CD4-positive, alpha-beta T cell treated with Interleukin-1 beta for 1 hour (primary cell): ENCODE data around the gene MEI1.
"Not testable (repeated sequence)": the region's sequence is repeated elsewhere in the genome, so short reads cannot be mapped to it uniquely, and the experiment has no call there.

ENCODE experiments used
- DNase-seq, 2 donors: peaks; one replicate each; pipeline ENCODE4 v3.0.0-alpha.2; 2020 to 2022

Gene MEI1

DNA sequence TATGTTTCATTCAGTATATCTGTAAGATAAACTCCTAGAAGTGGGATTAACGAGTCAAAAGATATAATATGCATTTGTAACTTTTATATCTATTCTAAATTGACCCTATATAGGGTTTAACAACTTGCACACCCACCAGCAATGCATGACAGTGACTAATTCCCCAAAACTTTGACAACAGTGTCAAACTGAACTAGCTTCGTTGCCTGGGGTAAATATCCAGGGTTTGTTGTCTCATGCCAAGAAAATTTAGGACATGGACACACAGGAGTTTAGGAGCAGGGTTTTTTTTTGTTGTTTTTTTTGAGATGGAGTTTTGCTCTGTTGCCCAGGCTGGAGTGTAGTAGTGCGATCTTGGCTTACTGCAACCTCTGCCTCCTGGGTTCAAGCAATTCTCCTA is 15.7 kb upstream of the MEI1 start:
- DNase-seq: no peak

- DNase-seq: no peak
Measured at GRCh38 chr22:41684194-41684593, 15.1 kb upstream of the MEI1 start.

- not testable (repeated sequence) for DNase-seq
Measured at GRCh38 chr22:41686890-41687289, 12.4 kb upstream of the MEI1 start.

- DNase-seq: peak; percentile 4 to 17
Measured at GRCh38 chr22:41687901-41688364, 11.4 kb upstream of the MEI1 start.

DNA sequence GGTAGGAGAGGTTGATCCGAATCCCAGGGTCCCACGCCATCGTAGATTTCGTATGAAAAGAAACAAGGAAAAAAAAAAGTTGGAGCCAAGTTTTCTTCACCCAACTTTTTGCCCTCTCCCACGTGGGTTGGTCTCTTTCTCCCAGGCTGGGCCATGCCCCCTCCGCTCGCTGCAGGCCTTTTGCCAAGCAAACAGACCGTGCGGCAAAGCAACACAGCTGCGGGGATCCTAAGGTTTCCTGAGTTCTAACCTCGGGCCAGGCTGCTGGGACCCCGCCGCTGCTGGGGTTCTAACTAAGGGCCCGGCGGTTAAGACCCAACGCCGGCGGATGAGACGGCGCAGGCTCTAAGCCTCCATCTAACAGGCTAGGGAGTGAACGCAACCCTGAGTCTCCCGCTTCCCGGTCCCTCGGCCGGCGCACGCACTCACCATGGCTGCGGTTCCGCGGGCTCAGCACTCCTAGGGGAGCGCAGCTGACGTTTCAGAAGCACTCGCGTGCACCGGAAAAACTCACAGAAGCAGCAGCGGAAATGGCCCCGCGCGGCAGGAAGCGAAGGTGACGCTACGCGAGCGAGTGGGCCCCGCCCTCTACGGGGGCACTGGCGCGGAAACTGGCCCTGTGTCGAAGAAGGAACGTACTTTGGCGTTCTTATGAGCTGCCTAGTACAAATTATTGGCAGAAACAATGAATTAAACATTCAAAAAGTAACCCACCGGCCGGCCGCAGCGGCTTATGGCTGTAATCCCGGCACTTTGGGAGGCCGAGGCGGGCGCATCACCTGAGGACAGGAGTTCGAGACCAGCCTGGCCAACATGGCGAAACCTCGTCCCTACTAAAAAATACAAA is 10.7 kb upstream of the MEI1 start, which contains the start of gene SNU13:
TSS of gene SNU13 (minus strand) at position 503 of the 847 bp plus-strand sequence. CDS start at position 432, 71 bp downstream.
- peak; percentile 92 for DNase-seq

DNA sequence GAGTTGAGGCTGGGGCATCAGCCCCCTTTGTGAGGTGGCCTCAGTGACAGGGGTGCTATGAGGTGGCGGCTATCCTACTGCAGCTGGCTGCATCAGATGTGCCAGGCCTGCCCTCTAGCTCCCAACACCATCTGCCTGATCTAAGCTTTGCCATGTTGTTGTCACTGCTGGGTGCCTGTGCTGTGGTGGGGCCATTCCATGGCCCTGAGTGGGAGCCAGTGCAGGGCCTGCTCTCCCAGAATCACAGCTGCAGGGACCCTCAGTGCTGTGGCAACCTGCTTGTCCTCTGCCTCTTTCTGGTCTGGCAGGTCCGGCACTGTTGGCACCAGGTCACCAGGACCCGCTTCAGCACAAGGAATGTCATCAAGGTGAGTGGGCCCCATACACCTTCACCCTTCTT is 8.8 kb upstream of the MEI1 start:
- DNase-seq: no peak

- no peak for DNase-seq
Measured at GRCh38 chr22:41695211-41695610, 4.1 kb upstream of the MEI1 start.

DNA sequence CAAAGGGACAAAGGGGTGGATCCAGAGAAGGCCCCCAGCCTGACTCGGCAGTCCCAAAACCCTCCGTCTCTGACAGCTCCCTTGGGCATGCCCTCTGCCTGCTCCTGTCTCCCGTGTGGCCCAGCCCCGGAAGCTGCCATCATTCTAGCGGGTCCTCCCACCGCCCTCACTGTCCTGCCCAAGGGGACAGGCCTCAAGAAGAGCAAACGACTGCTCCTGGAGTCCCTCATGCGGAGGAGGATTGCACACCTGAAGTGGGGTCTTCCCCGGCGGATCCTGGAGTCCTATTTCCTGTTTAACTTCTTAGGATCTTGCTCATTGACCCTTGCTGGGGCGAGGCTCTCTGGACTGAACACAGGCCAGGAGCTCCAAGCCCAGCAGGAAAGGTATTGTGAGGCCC is 2.6 kb upstream of the MEI1 start:
- no peak for DNase-seq

- peak; percentile 84 to 87 for DNase-seq
Measured at GRCh38 chr22:41697126-41697775, 2.1 kb upstream of the MEI1 start.

DNA sequence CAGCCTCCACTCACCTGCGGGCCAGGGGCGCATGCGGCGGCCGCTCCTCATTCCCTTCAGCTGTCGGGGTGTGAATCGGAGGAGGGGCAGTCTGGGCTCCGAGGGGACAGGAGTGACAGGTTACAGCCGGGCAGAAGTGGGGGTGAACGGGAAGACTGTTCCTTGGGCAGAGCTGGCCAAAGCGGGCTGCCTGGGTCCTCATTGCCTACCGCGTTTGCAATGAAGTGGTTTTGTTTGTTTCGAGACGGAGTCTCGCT is 733 bp downstream of the MEI1 start:
- DNase-seq: no peak

GRCh38 chr22:41702763-41703162 is 3.5 kb downstream of the MEI1 start:
- no peak for DNase-seq

DNA sequence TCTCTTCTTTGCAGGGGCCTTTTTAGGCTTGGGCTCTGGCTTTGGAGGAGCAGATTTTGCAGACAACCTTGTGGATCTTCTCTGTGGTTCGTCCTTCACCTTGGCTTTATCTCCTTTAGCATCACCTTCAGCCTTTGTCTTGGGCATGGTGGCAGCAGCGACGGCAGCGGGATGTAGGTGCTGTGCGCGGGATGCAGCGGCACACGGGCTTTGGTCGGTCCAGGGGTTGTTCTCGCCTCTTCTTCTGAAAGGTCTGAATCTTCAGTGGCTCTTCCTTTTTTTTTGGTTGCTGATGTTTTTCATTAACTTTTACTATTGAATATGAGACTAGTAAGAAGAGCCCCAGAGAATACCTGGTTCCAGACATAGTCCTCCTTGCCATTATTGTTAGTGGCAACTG is 10.0 kb downstream of the MEI1 start:
- DNase-seq: no peak

DNA sequence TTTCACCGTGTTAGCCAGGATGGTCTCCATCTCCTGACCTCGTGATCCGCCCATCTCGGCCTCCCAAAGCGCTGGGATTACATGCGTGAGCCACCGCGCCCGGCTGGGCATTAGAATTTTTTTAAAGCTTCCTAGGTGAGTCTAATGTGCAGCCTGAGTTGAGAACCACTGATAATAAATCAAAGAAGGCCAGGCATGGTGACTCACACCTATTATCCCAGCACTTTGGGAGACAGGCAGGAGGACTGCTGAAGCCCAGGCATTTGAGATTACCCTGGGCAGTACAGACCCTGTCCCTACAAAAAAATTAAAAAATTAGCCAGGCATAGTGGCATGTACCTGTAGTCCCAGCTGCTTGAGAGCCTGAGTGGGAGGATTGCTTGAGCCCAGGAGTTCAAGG is 13.7 kb downstream of the MEI1 start:
- DNase-seq: no peak

DNA sequence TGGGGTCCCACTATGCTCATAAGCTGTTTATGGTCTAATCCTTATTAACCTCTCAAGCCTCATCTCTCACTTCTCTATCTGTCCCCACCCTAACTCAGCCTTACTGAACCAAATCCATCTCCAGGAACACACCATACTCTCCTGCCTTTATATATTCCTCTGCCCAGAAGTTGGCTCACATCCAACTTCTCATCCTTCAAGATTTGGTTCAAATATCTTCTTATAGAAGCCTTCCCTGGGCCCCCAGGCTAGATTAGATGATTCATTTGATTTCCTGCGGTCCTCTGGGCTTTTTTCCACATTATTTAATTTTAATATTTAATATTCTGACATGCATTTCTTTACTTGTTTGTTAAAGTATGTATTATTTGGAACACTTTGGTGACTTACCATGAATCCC is 23.2 kb downstream of the MEI1 start:
- DNase-seq: no peak

DNA sequence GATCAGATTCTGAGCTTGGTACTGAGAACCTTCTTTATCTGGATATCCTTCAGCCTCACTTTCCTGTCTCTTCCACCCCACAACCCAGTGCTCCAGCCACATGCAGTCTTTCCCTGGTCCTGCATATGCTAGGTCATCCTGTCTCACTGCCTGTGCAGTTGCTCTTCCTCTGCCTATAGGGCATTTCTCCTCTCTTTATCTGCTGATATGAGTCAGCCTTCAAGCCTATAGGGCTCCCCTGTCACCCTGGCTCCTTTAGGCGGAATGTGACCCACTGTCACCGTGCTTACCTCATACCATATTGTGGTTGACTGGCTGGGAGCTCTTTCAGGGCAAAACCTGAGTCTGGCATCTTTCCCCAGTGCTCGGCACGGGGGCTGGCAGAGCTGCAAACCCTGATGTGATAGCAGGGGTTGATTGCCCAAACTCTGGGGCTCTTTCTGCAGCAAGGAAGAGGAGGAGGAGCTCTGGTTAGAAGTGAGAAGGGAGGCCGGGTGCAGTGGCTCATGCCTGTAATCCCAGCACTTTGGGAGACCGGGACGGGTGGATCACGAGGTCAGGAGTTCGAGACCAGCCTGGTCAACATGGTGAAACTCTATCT is 26.3 kb downstream of the MEI1 start:
- no peak for DNase-seq

- DNase-seq: no peak
Measured at GRCh38 chr22:41731609-41732008, 32.3 kb downstream of the MEI1 start.

GRCh38 chr22:41732096-41732772 is 32.9 kb downstream of the MEI1 start:
- no peak for DNase-seq

DNA sequence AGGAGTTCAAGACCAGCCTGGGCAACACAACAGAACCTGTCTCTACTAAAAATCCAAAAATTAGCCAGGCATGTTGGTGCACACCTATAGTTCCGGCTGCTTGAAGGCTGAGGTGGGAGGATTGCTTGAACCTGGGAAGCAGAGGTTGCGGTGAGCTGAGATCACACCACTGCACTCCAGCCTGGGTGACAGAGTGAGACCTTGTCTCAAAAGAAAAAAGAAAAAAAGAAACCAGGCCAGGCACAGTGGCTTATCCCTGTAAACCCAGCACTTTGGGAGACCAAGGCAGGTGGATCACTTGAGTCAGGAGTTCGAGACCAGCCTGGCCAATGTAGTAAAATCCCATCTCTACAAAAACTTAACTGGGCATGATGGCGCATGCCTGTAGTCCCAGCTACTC is 33.9 kb downstream of the MEI1 start:
- DNase-seq: not testable (repeated sequence)

DNA sequence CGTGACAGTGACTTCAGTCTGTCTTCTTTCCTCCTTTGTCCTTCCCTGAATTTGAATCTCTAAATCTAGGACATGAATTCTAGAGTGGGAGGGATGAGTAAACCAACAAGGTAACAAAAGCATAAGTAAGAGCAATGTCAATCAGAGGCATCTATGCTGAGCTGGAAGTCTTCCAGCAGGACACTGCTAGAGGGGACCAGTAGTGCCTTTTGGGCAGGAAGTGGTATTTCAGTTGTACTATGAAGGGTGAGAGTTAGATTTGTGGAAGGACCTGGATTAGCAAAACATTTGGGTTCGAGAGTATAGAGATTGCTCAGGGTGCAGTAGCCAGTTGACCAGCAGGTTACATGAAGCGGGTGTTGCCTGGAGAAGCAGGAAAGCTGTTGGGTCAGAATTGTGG is 40.3 kb downstream of the MEI1 start:
- no peak for DNase-seq

GRCh38 chr22:41742918-41743317 is 43.6 kb downstream of the MEI1 start:
- DNase-seq: no peak

GRCh38 chr22:41745968-41746367 is 46.7 kb downstream of the MEI1 start:
- no peak for DNase-seq

DNA sequence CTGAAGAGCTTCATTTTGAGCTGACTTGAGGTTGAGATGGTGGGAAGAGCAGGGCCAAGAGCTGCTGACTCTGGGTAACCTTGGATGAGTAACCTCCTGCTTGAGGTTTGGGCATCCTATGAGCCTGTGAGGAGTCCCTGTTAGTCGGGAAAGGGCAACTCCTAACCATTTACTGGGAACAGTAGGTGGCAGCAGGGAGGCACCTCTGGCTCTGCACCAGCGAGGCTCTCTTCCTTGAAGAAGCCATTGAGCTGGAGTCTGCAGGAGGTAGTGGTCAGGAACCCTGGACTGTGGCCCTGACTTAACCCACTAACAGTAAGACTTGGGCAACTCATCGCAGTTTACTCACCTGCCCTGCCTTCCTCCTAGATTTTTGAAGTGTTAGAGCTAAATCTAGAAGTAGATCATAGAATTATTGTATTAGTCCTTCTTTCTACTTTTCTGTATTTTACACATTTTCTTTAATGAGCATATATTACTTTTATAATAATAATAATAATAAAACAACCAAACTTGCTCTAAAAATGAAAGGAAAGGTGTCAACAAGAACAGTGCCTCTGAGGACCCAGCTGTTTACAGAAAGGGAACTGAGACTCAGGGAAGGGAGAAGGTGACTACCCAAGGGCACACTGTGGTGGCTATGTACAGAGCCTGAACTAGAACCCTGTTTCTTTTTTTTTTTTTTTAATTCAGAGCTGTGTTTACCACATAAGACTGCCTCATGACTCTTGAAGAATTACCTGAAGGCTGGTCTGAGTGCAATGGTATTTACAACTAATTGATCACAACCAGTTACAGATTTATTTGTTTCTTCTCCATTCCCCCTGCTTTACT is 47.5 kb downstream of the MEI1 start:
- peak; percentile 66 to 71 for DNase-seq
